H1 (cell line): Measurements from ENCODE around the gene ICA1. TPM values are rescaled to one million over a fixed set of nuclear protein-coding genes. Genes with fewer than 3 reads are reported as not detected.

Source experiments
- CTCF ChIA-PET: fragments of 300-600 bp; sonication (Branson Sonifier 250); formaldehyde crosslinking; loops from one replicate; lab custom pipeline; 2021; ENCODE audit not compliant: partially characterized antibody; lab: Charles Lee
- POLR2A ChIA-PET: fragments of 300-600 bp; sonication (Branson Sonifier 250); formaldehyde crosslinking; loops from one replicate; lab custom pipeline; 2021; ENCODE audit warnings: inconsistent platforms; ENCODE audit not compliant: partially characterized antibody; lab: Charles Lee
- DNase-seq, 2 experiments: peaks; one replicate each; pipeline versions ENCODE4 v3.0.0 to v3.0.0-alpha.2; 2010 to 2022; ENCODE audit warnings: low spot score in 2 of 2, low read depth in 1 of 2, mixed read lengths in 1 of 2
- FAIRE-seq: peaks from 2 replicates; lab custom pipeline; 2011; peaks lifted over from hg19 to GRCh38; lab: Jason Lieb, UNC
- H2AFZ ChIP-seq: 2 replicates; pipeline ENCODE4 v1.8.1; 2012; ENCODE audit warnings: low read length, inconsistent platforms
- H2AK5ac ChIP-seq: 2 replicates; pipeline ENCODE4 v1.6.1; 2013; ENCODE audit warnings: low read depth, low read length
- H2BK120ac ChIP-seq: replicated peaks from 2 replicates; pipeline ENCODE3; 2013; ENCODE audit warnings: low read depth, low read length, inconsistent platforms
- H2BK12ac ChIP-seq: 2 replicates; pipeline ENCODE4 v1.6.1; 2013; ENCODE audit warnings: low read depth, low read length
- H2BK15ac ChIP-seq: 2 replicates; pipeline ENCODE4 v1.6.1; 2013; ENCODE audit warnings: low read length
- H2BK20ac ChIP-seq: 2 replicates; pipeline ENCODE4 v1.6.1; 2013; ENCODE audit warnings: low read length
- H2BK5ac ChIP-seq: 2 replicates; pipeline ENCODE4 v1.6.1; 2013; ENCODE audit warnings: low read depth, low read length
- H3K14ac ChIP-seq: 2 replicates; pipeline ENCODE4 v1.6.1; 2013; ENCODE audit warnings: inconsistent platforms; ENCODE audit not compliant: insufficient read length
- H3K18ac ChIP-seq: 2 replicates; pipeline ENCODE4 v1.6.1; 2013; ENCODE audit warnings: low read length; ENCODE audit errors: extremely low read depth
- H3K23ac ChIP-seq: 2 replicates; pipeline ENCODE4 v1.6.1; 2013; ENCODE audit warnings: inconsistent platforms; ENCODE audit not compliant: insufficient read length
- H3K23me2 ChIP-seq: 2 replicates; pipeline ENCODE4 v1.6.1; 2013; ENCODE audit warnings: low read depth, low read length
- H3K27ac ChIP-seq: 2 replicates; pipeline ENCODE4 v1.6.1; 2011; ENCODE audit warnings: low read depth, low read length, inconsistent platforms
- H3K27me3 ChIP-seq, 4 experiments: replicated peaks in 1 of 4; 1 replicate in 1 of 4; 2 replicates in 3 of 4; pipeline versions ENCODE4 v1.6.1 to v1.8.1; 2011 to 2013; ENCODE audit warnings: low read length in 3 of 4, mild to moderate bottlenecking in 3 of 4, inconsistent platforms in 2 of 4, mixed read lengths in 2 of 4, moderate library complexity in 1 of 4; ENCODE audit not compliant: control insufficient read depth in 3 of 4, insufficient read depth in 3 of 4; ENCODE audit errors: extremely low read depth in 1 of 4
- H3K36me3 ChIP-seq, 4 experiments: 2 replicates each; pipeline versions ENCODE4 v1.6.1 to v1.8.1; 2011 to 2013; ENCODE audit warnings: mild to moderate bottlenecking in 4 of 4, low read length in 3 of 4, moderate library complexity in 2 of 4, control low read depth in 1 of 4, inconsistent platforms in 1 of 4; ENCODE audit not compliant: insufficient read depth in 4 of 4, control insufficient read depth in 2 of 4
- H3K4ac ChIP-seq: replicated peaks from 2 replicates; pipeline ENCODE3; 2013; ENCODE audit warnings: low read length, low read depth, mixed read lengths, inconsistent platforms; ENCODE audit not compliant: insufficient read length
- H3K4me1 ChIP-seq, 4 experiments: replicated peaks in 1 of 4; 1 replicate in 1 of 4; 2 replicates in 3 of 4; pipeline versions ENCODE4 v1.6.1 to v1.8.1; 2011 to 2013; ENCODE audit warnings: low read length in 3 of 4, inconsistent platforms in 2 of 4, mixed read lengths in 1 of 4; ENCODE audit not compliant: insufficient read depth in 4 of 4, control insufficient read depth in 3 of 4
- H3K4me2 ChIP-seq, 2 experiments: 2 replicates each; pipeline versions ENCODE4 v1.6.1 to v1.8.1; 2011 to 2013; ENCODE audit warnings: low read depth in 2 of 2, low read length in 2 of 2, control low read depth in 1 of 2, inconsistent platforms in 1 of 2, mild to moderate bottlenecking in 1 of 2; ENCODE audit not compliant: insufficient read depth in 1 of 2
- H3K4me3 ChIP-seq, 4 experiments: fragments of 200-600, 300-600 bp in 1 of 4; sonication (generic), shearing (Covaris generic), sonication (Bioruptor Twin) in 1 of 4; 2 replicates each; pipeline versions ENCODE4 v1.5.1 to v1.8.1; 2011 to 2016; ENCODE audit warnings: low read length in 4 of 4, low read depth in 3 of 4, control low read depth in 2 of 4, inconsistent platforms in 2 of 4, mild to moderate bottlenecking in 2 of 4, mixed read lengths in 1 of 4, moderate library complexity in 1 of 4; ENCODE audit not compliant: insufficient read depth in 2 of 4; ENCODE audit errors: extremely low read depth in 1 of 4
- H3K56ac ChIP-seq: replicated peaks from 2 replicates; pipeline ENCODE3; 2013; ENCODE audit warnings: low read depth, mild to moderate bottlenecking, mixed read lengths, low read length, inconsistent platforms; ENCODE audit not compliant: insufficient read length
- H3K79me1 ChIP-seq: 2 replicates; pipeline ENCODE4 v1.6.1; 2013; ENCODE audit warnings: low read depth, low read length, control low read depth
- H3K79me2 ChIP-seq, 2 experiments: 2 replicates each; pipeline versions ENCODE4 v1.6.1 to v1.8.1; 2012 to 2013; ENCODE audit warnings: low read length in 2 of 2, mild to moderate bottlenecking in 2 of 2, inconsistent platforms in 1 of 2; ENCODE audit not compliant: insufficient read depth in 2 of 2, control insufficient read depth in 1 of 2
- H3K9ac ChIP-seq, 4 experiments: replicated peaks in 1 of 4; 1 replicate in 1 of 4; 2 replicates in 3 of 4; pipeline versions ENCODE4 v1.6.1 to v1.8.1; 2011 to 2013; ENCODE audit warnings: low read depth in 3 of 4, low read length in 3 of 4, control low read depth in 2 of 4, mild to moderate bottlenecking in 2 of 4, moderate library complexity in 2 of 4, inconsistent platforms in 1 of 4; ENCODE audit errors: extremely low read depth in 1 of 4
- H3K9me3 ChIP-seq, 2 experiments: 2 replicates each; pipeline versions ENCODE4 v1.6.1 to v1.8.1; 2012 to 2013; ENCODE audit warnings: mild to moderate bottlenecking in 2 of 2, moderate library complexity in 2 of 2, control low read depth in 1 of 2, inconsistent platforms in 1 of 2, low read depth in 1 of 2, low read length in 1 of 2, mixed read lengths in 1 of 2; ENCODE audit not compliant: insufficient read depth in 2 of 2
- H4K20me1 ChIP-seq, 2 experiments: replicated peaks in 1 of 2; 2 replicates each; pipeline versions ENCODE3 to v1.8.1; 2011 to 2013; ENCODE audit warnings: inconsistent platforms in 2 of 2, low read length in 2 of 2, mild to moderate bottlenecking in 1 of 2; ENCODE audit not compliant: insufficient read depth in 2 of 2, control insufficient read depth in 1 of 2
- H4K5ac ChIP-seq: 2 replicates; pipeline ENCODE4 v1.6.1; 2013; ENCODE audit warnings: low read length, low read depth, mixed read lengths, inconsistent platforms; ENCODE audit not compliant: insufficient read length
- H4K8ac ChIP-seq: 2 replicates; pipeline ENCODE4 v1.8.0; 2013; ENCODE audit warnings: mild to moderate bottlenecking, moderate library complexity, low read length, inconsistent platforms; ENCODE audit not compliant: insufficient read depth; ENCODE audit errors: extremely low read depth
- H4K91ac ChIP-seq: replicated peaks from 2 replicates; pipeline ENCODE3; 2013; ENCODE audit warnings: low read length, mixed read lengths, inconsistent platforms; ENCODE audit not compliant: insufficient read length
- POU5F1 ChIP-seq: IDR thresholded peaks from 2 replicates; pipeline ENCODE4 v1.6.1; 2011; ENCODE audit warnings: low read depth, mild to moderate bottlenecking, low read length, moderate library complexity
- RBBP5 ChIP-seq: IDR thresholded peaks from 2 replicates; pipeline ENCODE4 v1.7.1; 2012; ENCODE audit warnings: low read depth, mild to moderate bottlenecking, inconsistent platforms, low read length, moderate library complexity, borderline replicate concordance
- WGBS, 2 experiments: shearing (Covaris generic) in 1 of 2; methylation state at CpG; one replicate each; pipeline versions ENCODE4 v1.1.6 to v1.1.7; 2013 to 2015; ENCODE audit warnings: low lambda C conversion rate in 2 of 2, mixed read lengths in 2 of 2, inconsistent platforms in 1 of 2, low coverage in 1 of 2, missing lambda C conversion rate in 1 of 2; ENCODE audit not compliant: insufficient replicate concordance in 2 of 2, insufficient coverage in 1 of 2, insufficient read length in 1 of 2; ENCODE audit errors: extremely low coverage in 1 of 2, missing lambda C conversion rate in 1 of 2; 5-methylcytosine and 5-hydroxymethylcytosine counted together
- polyA plus RNA-seq, 7 experiments: library from polyadenylated mRNA; depleted of rRNA in 3 of 7; stranded (reverse) in 5 of 7; unstranded in 2 of 7; fragments of >200 nt in 5 of 7; fragments of 200-250 nt in 2 of 7; gene quantifications; 1 replicate in 5 of 7; 2 replicates in 1 of 7; 4 replicates in 1 of 7; pipeline versions ENCODE4 v1.2.1 to v1.2.3, GENCODE V29; 2011 to 2013; ENCODE audit warnings: missing spikeins in 2 of 7, mixed read lengths in 2 of 7
- total RNA-seq: library from RNA; stranded (reverse); fragmentation: NEBNext Ultra II Directional; extraction: Animal tissue kit (Norgen Biotek cat#: 25700); gene quantifications from 2 replicates; pipeline ENCODE4 v1.2.1, GENCODE V29; 2021

Gene ICA1
- total and polyA plus RNA-seq, 2 of the 8 experiments (the other 6 are each of a cell fraction or from before 2014, with no cell fraction given) = 14.9 to 37.1 TPM

- Histone ChIP-seq H3K9me3 (no peaks in the 10 kb centered on the region), H3K9ac (no peak overlapping the region), H3K18ac (no peak overlapping the region), H4K91ac (no peak overlapping the region), H3K4me1 (peaks cover 2 to 16% (median 10%) of the 10 kb centered on the region in 4 experiments; a peak in 5 of 7 replicates), H3K36me3 (no peaks in the 10 kb centered on the region), H3K23me2 (no peaks in the 10 kb centered on the region), H4K20me1 (no peaks in the 10 kb centered on the region), H2BK120ac (no peak overlapping the region), H3K56ac (no peak overlapping the region), H2BK5ac (no peak overlapping the region), H2BK12ac (no peak overlapping the region), H3K4me2 (no peak overlapping the region), H3K79me1 (no peaks in the 10 kb centered on the region), H2AK5ac (no peak overlapping the region), H2BK15ac (no peak overlapping the region), H4K5ac (no peak overlapping the region), H3K14ac (no peak overlapping the region), H2AFZ (no peak overlapping the region), H3K4ac (no peak overlapping the region), H3K27me3 (no peaks in the 10 kb centered on the region), H2BK20ac (no peak overlapping the region), H3K27ac (no peak overlapping the region), H3K23ac (no peak overlapping the region), H3K4me3 (no peak overlapping the region), H4K8ac (no peak overlapping the region), H3K79me2 (no peaks in the 10 kb centered on the region)
- ChIA-PET CTCF (interaction anchor here (0.8 to 1.2 kb wide), 3 partner anchors 10 to 17 kb away, joined by 3 read pairs; no protein-coding TSS in a partner anchor), POLR2A (no interaction called here)
- 0 out of 2 replicates have a peak, but pooled peaks have one; percentile 33 for TF ChIP-seq POU5F1
- TF ChIP-seq RBBP5 = no peak
- FAIRE-seq (no peak), DNase-seq (no peak)
- 85% methylated on average over 1 of the region's 1 CpG; no CpG with 5 or more reads in 1 of the 2 experiments for WGBS, 2 experiments
These were observed 55.0 kb downstream of the ICA1 start for GRCh38 chr7:8206956-8207355.
